Activated T-helper 2 cell treated with anti-CD3 and anti-CD28 coated beads, Interferon-gamma antibody, Interleukin-2, Interleukin-4, amounts not matched to agents 10 μg/mL and 5 μg/mL and 100 μg/mL, durations not matched to agents 14 hours and 24 hours and 36 hours (primary cell): Measurements from ENCODE around the gene RANBP1. TPM values are rescaled to one million over a fixed set of nuclear protein-coding genes. Genes with fewer than 3 reads are reported as not detected.
A peak's percentile ranks its signal among the peaks of the same experiment; 100 is the strongest.

ENCODE experiments used
- DNase-seq: peaks from one replicate; pipeline ENCODE4 v3.0.0; 2021; ENCODE audit warnings: low spot score
- H3K27ac Mint-ChIP-seq: one replicate; pipeline ENCODE4 v1.8.0; 2021; ENCODE audit warnings: mixed read lengths
- H3K27me3 Mint-ChIP-seq: one replicate; pipeline ENCODE4 v1.8.0; 2021; ENCODE audit warnings: low read depth, mixed read lengths
- H3K36me3 Mint-ChIP-seq: one replicate; pipeline ENCODE4 v1.8.0; 2021; ENCODE audit warnings: low read depth, mixed read lengths
- H3K4me1 Mint-ChIP-seq: one replicate; pipeline ENCODE4 v1.8.0; 2021; ENCODE audit warnings: low read depth, mixed read lengths
- H3K4me3 Mint-ChIP-seq: one replicate; pipeline ENCODE4 v1.8.0; 2021; ENCODE audit warnings: low read depth, mild to moderate bottlenecking, moderate library complexity, mixed read lengths
- H3K9me3 Mint-ChIP-seq: one replicate; pipeline ENCODE4 v1.8.0; 2021; ENCODE audit warnings: mixed read lengths
- intact Hi-C: fragments of 100-400 bp; cut with micrococcal nuclease; formaldehyde crosslinking; loops from one replicate; pipeline ENCODE4 v1.15.1; 2023
- total RNA-seq: library from RNA; stranded (reverse); gene quantifications from 2 replicates; pipeline ENCODE4 v1.2.3, GENCODE V29; 2022

RANBP1 gene
- total RNA-seq, 1 donor from 2014 or later, result 444 TPM

GRCh38 chr22:20091690-20092476, 24.0 kb upstream of the RANBP1 start:
- Mint-ChIP-seq H3K9me3 (no peaks in the 10 kb centered on the region), H3K4me3 (no peak overlapping the region), H3K27me3 (no peaks in the 10 kb centered on the region), H3K36me3 (peaks cover 95% of the 10 kb centered on the region), H3K27ac (no peak overlapping the region), H3K4me1 (peaks cover 11% of the 10 kb centered on the region)
- intact Hi-C loops, result no loop called here
- no peak for DNase-seq

DNA sequence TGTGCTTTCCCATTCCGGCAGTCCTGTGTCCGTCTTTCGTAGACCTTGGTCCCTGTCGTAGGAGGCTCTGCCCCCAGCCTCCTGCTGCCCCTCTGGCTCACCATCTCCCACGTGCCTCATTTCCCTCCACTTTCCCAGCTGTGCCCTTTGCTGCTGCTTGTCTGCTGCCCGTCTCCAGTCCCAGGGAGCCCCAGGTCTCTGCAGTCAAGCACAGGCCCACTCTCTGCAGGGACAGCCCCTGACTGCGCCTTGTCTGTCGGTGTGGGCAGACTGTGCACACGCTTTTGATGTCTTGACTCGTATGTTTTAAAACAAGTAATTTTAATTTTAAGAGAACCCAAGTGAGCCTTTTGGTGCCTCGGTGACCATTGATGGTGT, 23.4 kb upstream of the RANBP1 start:
- Mint-ChIP-seq H3K27ac (no peak overlapping the region), H3K27me3 (no peaks in the 10 kb centered on the region), H3K4me3 (no peak overlapping the region), H3K36me3 (peaks cover 95% of the 10 kb centered on the region), H3K9me3 (peaks cover 3% of the 10 kb centered on the region), H3K4me1 (peaks cover 15% of the 10 kb centered on the region)
- DNase-seq, result no peak
- intact Hi-C loops, result no loop called here

DNA sequence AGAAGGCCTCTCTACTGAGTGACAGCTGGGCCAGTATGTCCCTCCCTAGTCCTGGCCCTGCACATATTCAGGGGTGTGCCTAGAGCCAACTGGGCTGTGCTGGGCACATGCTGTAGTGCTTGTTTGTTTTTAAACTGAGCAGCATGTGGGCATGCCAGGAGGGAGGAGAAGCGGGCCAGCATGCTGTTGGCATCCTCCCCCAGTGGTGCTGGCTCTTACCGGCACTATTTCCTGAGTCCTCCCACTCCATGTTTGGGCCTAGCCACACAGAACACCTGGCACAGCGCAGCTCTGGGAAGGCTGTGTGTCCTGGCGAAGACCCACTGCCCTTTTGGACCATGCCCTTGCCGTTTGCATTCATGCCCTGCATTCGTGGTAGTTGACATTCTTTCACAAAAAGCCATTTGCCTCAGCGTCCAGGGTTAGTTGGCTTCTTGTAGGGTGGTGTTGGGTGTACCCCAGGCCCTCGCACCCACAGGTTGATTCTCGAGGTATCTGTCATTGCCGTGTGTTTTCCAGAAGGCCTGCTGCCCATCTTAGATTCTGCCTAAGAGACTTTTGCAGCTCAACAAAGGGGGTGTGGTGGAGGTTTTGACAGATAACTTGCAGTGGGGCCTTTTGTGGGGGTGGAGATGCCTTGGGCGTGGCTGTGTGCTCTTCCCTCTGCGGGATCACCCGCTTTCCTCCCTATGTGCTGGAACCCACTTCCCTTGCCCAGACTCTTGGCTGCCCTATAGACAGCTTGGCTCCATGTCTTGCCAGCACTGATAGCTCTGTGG, 22.3 kb upstream of the RANBP1 start:
- no peak overlapping the region for H3K27ac Mint-ChIP-seq
- peaks cover 3% of the 10 kb centered on the region for H3K9me3 Mint-ChIP-seq
- intact Hi-C loops, result no loop called here
- no peaks in the 10 kb centered on the region for H3K27me3 Mint-ChIP-seq
- DNase-seq, result no peak
- H3K4me3 Mint-ChIP-seq, result no peak overlapping the region
- peaks cover 96% of the 10 kb centered on the region for H3K36me3 Mint-ChIP-seq
- H3K4me1 Mint-ChIP-seq, result peaks cover 19% of the 10 kb centered on the region

DNA sequence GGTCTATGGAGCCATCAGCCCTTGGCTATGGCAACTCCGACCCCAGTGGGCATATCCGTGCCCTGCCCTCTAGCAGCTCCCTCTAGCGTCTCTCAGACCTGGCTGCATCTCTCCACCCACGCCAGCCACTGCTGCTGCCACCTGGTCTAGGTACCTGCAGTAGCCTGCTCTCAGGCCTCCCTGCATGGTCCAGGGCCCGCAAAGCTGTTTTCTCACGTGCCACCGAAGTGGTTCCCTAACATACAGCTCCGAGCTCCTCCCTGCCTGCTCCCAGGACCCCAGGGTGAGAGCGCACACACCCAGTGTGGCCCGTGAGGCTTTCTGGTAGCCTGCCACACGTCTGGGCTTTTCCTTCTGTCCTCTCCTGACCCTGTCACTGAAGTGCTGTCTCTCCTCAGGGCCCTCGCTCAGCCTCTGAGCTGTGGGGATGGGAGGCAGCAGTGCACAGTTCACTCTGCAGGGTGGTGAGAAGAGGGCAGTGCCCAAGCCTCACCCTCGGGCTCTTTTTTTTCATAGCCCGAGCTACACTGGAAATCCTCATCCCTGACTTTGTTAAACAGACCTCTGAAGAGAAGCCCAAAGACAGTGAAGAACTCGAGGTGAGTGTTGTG, 21.6 kb upstream of the RANBP1 start:
- Mint-ChIP-seq H3K27ac (no peak overlapping the region), H3K36me3 (peaks cover 96% of the 10 kb centered on the region)
- DNase-seq, result no peak

DNA sequence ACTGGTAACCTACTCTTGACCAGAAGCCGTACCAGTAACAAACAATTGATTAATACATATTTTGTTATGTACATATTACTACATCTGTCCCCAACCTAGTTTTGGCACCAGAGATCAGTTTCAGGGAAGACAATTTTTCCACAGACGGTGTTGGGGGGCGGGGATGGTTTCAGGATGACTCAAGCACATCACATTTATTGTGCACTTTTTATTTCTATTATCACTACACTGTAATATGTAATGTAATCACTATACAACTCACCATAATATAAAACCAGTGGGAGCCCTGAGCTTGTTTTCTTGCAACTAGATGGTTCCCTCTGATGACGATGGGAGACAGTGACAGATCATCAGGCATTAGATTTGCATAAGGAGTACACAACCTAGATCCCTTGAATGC, 20.4 kb upstream of the RANBP1 start:
- DNase-seq, result no peak
- peaks cover 3% of the 10 kb centered on the region for H3K9me3 Mint-ChIP-seq
- peaks cover 38% of the 10 kb centered on the region for H3K4me1 Mint-ChIP-seq
- no peaks in the 10 kb centered on the region for H3K27me3 Mint-ChIP-seq
- H3K4me3 Mint-ChIP-seq, result no peak overlapping the region
- intact Hi-C loops, result no loop called here
- peaks cover 98% of the 10 kb centered on the region for H3K36me3 Mint-ChIP-seq
- no peak overlapping the region for H3K27ac Mint-ChIP-seq

More for the DNA sequence above, 21.6 kb upstream of the RANBP1 start:
- no peaks in the 10 kb centered on the region for H3K27me3 Mint-ChIP-seq
- intact Hi-C loops, result no loop called here
- H3K4me3 Mint-ChIP-seq, result no peak overlapping the region
- H3K4me1 Mint-ChIP-seq, result peaks cover 26% of the 10 kb centered on the region
- H3K9me3 Mint-ChIP-seq, result peaks cover 3% of the 10 kb centered on the region

- no peak overlapping the region for H3K4me3 Mint-ChIP-seq
- H3K36me3 Mint-ChIP-seq, result peaks cover 92% of the 10 kb centered on the region
- intact Hi-C loops, result no loop called here
- peaks cover 3% of the 10 kb centered on the region for H3K9me3 Mint-ChIP-seq
- DNase-seq, result no peak
- H3K27me3 Mint-ChIP-seq, result no peaks in the 10 kb centered on the region
- peaks cover 45% of the 10 kb centered on the region for H3K4me1 Mint-ChIP-seq
- H3K27ac Mint-ChIP-seq, result no peak overlapping the region
These were observed 19.1 kb upstream of the RANBP1 start for GRCh38 chr22:20096574-20097420.

- H3K27me3 Mint-ChIP-seq, result no peaks in the 10 kb centered on the region
- no peak for DNase-seq
- H3K4me1 Mint-ChIP-seq, result peaks cover 50% of the 10 kb centered on the region
- intact Hi-C loops, result no loop called here
- H3K36me3 Mint-ChIP-seq, result peaks cover 85% of the 10 kb centered on the region
- peak overlapping the region; percentile 63 for H3K27ac Mint-ChIP-seq
- peaks cover 3% of the 10 kb centered on the region for H3K9me3 Mint-ChIP-seq
- H3K4me3 Mint-ChIP-seq, result no peak overlapping the region
These were observed 16.7 kb upstream of the RANBP1 start for GRCh38 chr22:20099099-20099711.

GRCh38 chr22:20101638-20102037, 14.3 kb upstream of the RANBP1 start:
- peak overlapping the region; percentile 86 for H3K27ac Mint-ChIP-seq
- intact Hi-C loops, result loop anchor here (2.0 kb wide), 1 partner anchor 15 kb away; the partner anchor contains the start of genes RANBP1 and TRMT2A
- peaks cover 42% of the 10 kb centered on the region for H3K4me1 Mint-ChIP-seq
- no peak for DNase-seq
- H3K4me3 Mint-ChIP-seq, result no peak overlapping the region
- peaks cover 3% of the 10 kb centered on the region for H3K9me3 Mint-ChIP-seq
- H3K36me3 Mint-ChIP-seq, result peaks cover 64% of the 10 kb centered on the region
- no peaks in the 10 kb centered on the region for H3K27me3 Mint-ChIP-seq

- Mint-ChIP-seq H3K27ac (peak overlapping the region; percentile 72), H3K27me3 (no peaks in the 10 kb centered on the region), H3K9me3 (no peaks in the 10 kb centered on the region), H3K4me1 (peaks cover 38% of the 10 kb centered on the region), H3K36me3 (peaks cover 64% of the 10 kb centered on the region), H3K4me3 (no peak overlapping the region)
- DNase-seq, result no peak
- intact Hi-C loops, result no loop called here
These were observed 13.6 kb upstream of the RANBP1 start for GRCh38 chr22:20102203-20102780.

DNA sequence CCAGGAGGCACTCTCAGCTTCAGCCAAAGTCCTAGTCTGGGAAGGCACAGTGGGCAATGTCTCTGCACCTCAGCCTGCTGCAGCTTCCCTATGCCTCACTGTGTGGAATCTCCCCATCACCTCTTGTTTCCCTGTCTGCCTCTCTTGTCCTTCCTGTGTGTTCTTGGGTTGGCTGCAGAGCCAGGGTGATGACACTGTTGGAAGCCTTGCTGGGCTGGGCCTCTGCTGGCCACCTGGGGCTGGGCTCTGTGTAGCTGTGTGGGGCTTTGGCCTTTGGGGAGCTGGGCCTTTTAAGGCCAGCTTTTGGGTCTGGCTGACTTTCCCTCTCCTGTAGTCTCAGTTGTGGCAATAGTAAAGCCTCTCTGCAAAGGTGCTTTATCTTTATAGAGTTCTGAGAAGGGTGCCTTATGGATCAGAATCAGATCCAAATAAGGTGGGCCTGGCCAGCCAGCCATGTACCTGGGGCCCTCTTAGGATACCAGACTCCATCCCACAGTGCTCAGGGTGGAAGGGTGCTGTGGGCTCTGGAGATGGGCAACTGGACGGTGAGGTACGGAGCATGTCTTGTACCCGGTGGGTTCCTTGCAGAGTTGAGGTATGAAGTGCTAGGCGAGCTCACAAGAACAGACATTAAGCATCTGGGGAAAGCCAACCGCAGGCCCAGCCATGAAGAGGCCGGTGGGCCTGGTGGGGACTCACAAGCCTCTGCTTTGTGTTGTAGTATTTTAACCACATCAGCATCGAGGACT, 10.3 kb upstream of the RANBP1 start:
- Mint-ChIP-seq H3K27me3 (no peaks in the 10 kb centered on the region), H3K9me3 (no peaks in the 10 kb centered on the region), H3K4me1 (peaks cover 14% of the 10 kb centered on the region), H3K4me3 (no peak overlapping the region), H3K27ac (no peak overlapping the region), H3K36me3 (peaks cover 50% of the 10 kb centered on the region)
- intact Hi-C loops, result no loop called here
- DNase-seq, result no peak

DNA sequence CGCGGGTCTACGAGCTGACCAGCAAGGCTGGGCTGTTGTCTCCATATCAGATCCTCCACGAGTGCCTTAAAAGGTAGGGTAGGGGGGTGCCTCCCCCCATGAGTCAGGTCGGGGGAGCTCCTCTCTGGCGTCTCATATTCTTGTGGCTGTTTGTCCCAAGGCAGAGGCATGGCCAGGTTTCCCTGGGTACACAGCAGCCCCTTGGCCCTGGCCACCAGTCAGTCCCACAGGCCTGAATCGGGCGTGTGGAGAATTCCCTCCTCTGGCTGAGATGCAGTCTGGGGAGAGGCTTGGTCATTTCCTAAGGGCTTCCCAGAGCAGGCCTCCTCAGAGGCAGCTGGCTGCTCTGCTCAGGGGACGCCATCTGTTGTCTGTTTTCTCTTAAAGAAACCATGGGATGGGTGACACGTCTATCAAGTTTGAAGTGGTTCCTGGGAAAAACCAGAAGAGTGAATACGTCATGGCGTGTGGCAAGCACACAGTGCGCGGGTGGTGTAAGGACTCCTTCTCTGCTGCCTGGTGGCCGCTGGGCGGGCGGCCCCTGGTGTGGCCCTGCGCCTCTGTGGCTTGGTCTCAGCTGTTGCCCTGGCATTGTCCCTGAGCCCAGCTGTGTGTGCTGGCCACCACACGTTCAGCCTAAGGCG, 9.6 kb upstream of the RANBP1 start:
- Mint-ChIP-seq H3K27me3 (no peaks in the 10 kb centered on the region), H3K36me3 (peaks cover 51% of the 10 kb centered on the region), H3K4me1 (peaks cover 12% of the 10 kb centered on the region), H3K4me3 (no peak overlapping the region), H3K9me3 (no peaks in the 10 kb centered on the region), H3K27ac (no peak overlapping the region)
- DNase-seq, result no peak
- intact Hi-C loops, result no loop called here
